Activated CD4-positive, alpha-beta T cell treated with anti-CD3 and anti-CD28 coated beads for 48 hours (primary cell): ENCODE data around the gene TBX2.

Source experiments
- DNase-seq: peaks from one replicate; pipeline ENCODE4 v3.0.0-alpha.2; 2020

Gene TBX2

DNA sequence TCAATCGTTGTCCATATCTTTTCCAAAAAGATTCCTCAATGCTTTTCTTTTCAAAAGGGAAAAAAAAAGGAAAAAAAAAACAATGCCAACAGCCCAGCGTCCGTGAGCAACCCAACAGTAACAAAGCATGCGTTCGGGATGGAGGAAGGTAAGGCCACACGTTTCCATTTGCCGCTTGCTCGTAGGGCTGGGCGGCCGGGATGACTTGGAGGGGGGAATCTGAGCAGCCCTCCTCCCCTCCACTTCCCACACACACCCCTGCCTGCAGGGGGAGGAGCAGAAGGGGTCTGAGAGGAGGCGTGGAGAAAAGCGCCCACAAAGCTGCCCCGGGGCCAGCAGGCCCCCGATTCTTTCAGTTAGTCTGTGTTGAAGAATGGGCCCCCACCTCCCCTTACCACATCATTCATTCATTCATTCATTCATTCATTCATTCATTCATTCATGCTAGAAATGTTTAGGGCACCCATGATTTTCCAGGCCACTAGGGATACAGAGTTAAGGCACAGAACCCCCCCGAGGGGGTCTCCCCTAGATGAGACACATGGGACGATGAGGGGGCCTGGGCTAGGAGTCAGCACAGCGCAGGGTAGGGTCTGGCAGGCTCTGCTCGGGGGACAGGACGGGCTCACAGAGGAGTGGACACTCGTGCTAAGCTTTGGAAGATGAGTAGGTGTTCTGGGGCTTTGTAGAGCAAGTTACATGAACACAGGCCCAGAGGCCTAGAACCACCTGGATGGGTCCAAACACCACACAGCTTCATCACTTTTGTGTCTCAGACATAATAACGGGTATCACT, 10.9 kb upstream of the TBX2 start:
- DNase-seq = no peak

- DNase-seq = peak; percentile 71
Observed at GRCh38 chr17:61389670-61390478, 9.8 kb upstream of the TBX2 start.

- DNase-seq = no peak
Observed at GRCh38 chr17:61390479-61390791, 9.2 kb upstream of the TBX2 start.

DNA sequence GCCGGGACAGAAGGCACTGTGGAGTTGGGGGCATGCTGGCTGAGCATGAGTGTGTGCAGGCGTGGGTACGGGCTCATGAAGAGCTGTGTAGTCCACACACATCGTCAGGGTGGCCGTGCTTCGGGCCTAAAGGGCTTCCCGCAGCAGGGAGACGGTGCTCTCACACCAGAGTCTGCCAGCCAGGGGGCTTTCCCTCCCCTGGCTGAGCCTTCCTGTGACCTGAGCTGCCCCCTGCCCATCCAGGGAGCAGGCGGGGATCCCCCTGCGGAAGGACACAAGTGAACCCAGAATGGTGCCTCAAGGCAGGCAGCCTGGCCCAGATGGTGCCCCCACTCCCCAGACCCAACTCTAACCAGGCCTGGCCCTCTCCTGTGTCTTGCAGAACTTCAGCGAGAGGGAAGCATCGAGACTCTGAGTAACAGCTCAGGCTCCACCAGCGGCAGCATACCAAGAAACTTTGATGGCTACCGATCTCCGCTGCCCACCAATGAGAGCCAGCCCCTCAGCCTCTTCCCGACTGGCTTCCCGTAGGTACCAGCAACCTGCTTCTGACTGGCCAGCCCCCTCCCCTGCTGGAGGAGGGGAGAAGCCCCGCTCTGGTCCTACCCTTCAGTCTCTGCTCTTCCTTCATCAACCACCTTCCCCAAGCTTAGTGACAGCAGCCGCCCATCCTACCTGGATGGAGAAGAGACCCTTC, 7.9 kb upstream of the TBX2 start:
- DNase-seq = no peak

DNA sequence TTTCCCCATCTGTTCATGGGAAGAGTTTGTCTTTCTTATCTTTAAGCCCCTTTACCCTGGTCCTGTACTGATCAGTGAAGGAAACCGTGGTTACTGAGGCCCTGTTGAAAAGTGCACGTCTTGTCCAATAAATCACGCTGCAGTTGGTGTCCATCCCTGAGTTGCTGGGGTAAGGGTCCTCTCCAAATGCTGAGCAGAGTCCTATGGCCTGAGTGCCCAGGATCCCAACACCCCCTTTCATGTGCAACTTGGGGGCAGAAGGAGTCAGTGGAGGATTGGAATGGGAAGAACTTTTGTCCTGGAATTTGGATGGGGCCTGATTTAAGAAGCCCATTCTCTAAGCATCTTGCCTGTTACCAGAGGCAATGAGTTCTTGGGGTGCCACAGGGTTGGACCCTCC, 7.0 kb upstream of the TBX2 start:
- no peak for DNase-seq

DNA sequence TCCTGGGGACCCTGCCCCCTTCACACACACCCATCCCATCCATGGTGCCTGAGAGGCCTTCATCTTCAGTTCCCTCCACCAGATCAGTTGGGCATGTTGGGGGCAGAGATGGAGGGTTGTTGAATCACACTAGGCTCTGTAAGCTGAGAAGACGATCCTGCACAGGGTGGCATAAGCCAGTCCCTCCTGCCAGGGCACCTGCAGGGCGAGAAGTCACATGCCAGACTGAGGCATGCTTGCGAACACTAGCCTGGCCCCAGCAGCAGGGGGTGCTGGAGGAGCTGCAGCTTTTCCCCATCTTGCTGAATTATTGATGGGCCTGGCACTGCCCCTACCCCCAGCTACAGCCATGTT, 6.1 kb upstream of the TBX2 start:
- peak; percentile 51 for DNase-seq

DNA sequence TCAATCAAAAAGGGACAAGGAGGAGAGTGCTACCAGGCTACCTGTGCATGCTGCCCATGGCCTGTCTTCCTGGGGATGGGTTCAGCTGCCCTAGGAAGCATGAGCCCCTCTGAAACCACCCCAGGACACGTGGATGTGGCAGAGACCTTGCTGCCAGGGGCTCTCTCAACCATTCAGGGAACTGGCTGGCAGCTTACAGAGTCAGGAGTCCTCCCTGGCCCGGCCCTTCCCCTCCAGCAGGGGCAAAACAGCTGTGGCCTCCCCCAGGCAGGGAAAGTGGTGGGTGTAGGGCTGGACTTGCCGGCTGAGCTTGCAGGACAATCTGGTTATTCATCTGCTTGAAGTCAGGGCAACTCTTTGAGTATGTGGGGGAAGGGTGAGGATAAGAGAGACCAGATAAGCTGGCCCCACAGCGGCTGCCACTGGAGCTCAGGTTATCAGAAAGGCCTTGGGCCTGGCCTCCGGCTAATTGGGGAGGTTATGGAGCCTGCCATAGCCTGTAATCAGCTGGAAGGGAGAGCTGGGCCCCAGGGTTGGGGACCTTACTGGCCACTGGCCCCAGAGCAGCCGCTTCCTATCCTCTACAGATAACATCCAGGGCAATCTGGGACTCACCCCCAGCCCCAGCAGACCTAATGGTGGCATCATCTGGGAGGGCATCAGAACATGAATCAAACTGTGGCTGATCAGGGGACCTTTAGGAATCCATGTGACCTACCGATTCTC, 5.6 kb upstream of the TBX2 start:
- no peak for DNase-seq

DNA sequence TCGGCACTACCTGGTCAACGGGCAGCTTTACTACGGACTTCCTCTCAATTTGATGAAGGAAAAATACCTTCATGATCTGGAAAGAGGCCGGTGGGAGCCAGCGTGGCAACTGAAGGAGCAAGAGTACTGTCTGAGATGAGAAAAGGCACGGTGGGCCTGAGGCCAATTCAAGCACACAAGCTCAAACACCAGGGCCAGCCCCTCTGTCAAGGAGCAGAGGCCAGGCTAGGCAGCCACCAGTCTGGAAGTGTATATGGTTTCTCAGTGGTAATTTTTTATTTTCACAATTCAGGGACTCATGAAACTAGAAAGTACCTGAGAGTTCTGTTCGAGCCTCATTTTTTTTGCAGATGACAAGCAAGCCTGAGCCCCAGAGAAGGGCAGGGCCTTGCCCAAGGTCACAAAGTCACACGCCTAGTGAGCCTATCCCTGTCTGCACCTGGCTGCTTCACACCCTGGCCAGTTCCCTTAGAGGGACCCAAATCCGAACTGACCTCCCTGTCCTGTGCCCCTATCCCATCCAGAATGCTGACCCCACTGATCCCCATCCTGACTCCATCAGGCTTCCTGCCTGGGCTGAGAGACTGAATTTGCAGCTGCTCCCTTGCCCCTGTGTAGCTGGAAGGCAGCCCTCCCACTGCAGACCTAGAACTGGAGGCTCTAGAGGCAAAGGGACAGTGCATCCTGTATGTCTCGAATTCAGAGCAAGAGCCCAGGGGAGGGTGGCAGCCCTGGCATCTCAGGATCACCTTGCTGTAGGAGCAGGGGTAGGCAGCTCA, 4.8 kb upstream of the TBX2 start:
- DNase-seq = no peak

- DNase-seq = no peak
Observed at GRCh38 chr17:61395409-61395982, 4.1 kb upstream of the TBX2 start.

DNA sequence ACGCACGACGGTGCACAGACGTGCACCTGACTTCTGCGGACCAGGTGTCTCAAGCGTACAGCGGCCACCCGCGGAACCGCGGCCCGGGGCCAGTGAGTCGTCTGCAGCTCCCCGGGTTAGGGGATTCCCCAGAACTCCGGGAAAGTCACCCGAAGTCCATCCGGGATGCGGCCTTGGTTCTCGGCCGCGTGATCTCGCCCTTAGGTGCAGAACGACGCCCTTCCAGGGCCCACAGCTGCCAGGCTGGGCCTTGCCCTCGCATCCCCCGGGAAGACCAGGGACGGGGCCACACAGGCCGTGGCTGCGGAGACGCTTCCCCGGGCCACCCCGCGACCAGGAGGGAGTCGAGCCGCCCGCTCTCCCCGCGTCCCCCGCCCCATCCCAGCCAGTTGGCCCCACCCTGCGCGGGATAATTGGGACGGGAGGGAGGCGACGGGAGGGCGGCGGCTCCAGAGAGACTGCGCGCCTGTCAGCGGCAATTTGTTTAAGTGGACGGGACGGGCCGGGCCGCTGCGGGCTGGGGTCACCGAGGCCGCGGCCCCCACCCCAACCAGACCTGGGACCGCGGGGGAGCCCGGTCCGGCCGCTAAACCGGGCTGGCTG, 3.6 kb upstream of the TBX2 start:
- DNase-seq = no peak

GRCh38 chr17:61396586-61397085, 3.0 kb upstream of the TBX2 start:
- DNase-seq = no peak

DNA sequence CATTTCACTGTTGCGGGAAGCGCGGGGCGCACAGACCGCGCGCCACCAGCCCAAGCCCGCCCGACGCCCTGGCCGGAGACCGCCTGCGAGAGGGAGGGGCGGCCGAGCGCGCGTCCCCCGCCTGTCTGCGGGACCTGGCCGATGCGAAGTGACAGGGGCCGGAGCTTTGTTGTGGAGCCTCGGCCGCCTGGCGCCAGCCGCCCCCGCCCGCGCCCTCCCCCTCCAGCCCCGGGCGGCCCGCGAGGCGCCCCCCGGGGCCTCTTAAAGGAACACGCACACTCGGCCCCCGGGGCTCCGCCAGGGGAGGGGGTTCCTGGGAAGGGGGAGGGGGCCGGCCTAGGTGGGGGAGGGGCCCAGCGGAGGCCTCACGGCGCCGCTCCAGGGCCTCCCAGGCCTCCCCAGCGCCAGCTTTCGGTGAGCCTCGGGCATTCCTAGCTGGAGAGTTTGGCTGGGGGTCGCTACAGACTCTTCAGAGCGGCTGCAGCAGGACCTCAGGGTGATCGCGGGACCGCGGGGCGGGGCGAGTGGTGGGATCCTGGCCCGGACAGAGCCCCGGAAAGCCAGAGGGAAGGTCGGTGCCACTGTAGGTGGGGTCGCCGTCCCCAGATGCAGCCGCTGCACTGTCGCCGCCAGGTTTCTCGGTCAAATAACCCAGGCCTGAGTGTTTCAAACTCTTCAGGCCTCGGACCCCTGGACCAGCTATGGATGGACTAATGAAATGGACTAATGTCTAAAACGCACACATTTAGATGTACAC, 2.4 kb upstream of the TBX2 start:
- DNase-seq = no peak

GRCh38 chr17:61398721-61399130, 917 bp upstream of the TBX2 start:
- no peak for DNase-seq

GRCh38 chr17:61400066-61400716, 548 bp downstream of the TBX2 start:
- DNase-seq = no peak

DNA sequence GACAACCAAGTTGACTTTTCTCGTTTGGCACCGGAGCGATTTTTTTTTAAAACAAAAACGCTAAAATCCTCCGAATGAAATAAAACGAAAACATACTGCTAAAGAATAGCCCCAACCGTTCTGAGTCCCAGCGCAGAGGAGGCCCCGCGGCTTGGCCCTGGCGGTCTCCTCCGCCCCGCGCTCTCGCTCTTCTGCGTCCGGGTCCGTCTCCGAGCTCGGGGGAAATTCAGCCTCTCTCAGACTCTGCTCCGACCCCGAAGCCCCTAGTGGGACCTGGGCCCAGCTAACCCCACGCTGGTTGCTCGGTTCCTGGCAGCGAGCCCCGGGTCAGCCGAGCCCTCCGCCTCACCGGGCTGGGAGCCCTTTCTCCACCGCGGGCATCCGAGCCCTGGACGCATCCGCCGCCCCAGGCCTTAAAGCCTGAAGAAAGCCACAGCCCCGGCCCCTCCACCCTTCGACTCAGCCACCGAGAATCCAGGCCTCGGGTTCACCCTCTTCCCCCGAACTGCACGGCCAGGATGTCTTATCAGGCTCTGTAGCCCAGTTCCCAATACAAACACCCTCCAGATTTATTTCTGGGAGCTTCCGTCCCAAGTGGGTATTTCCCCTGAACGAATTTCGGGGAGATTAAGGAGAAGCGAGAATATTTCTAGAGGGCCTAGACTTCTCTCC, 1.2 kb downstream of the TBX2 start:
- no peak for DNase-seq

- DNase-seq = no peak
Observed at GRCh38 chr17:61401389-61402072, 1.9 kb downstream of the TBX2 start.

DNA sequence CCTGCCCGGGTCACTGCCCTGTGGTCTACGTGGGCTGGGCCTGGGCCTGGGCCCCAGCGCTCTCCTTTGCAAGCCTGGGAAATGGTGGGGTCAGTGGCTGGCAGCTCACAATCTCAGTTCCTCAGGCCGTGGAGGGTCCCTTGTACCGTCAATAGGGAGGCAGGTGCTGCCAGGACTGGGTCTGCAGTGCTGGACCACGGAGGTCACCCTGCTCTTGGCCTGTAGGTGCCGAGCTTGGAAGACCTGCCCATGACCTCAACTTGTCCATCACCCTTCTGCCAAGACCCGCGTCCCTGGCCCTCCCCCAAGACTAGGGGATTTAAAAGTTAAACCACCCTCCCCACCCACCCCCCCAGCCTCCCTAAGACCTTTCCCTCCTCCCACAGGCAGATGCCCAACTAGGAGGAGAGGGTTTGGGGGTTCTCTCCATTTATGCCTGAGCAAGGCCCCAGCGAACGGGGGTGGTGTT, 2.5 kb downstream of the TBX2 start:
- DNase-seq = no peak

GRCh38 chr17:61402978-61403800, 3.5 kb downstream of the TBX2 start:
- no peak for DNase-seq
